Heart left ventricle (tissue), 13 donors: ENCODE measurements around the gene VPS13A.

ENCODE experiments used
- POLR2A ChIP-seq, 2 donors: fragments of 450-650 bp; IDR thresholded peaks; one replicate each; pipeline ENCODE4 v1.6.1; 2017; ENCODE audit warnings: antibody characterized with exemption in 2 of 2, mild to moderate bottlenecking in 2 of 2, moderate library complexity in 2 of 2
- TF ChIP-seq, protein P1 (sequence below), 12 donors: fragments of 200-600 bp; sonication (generic) in 4 of 12; IDR thresholded peaks; one replicate each; pipeline versions ENCODE4 v1.5.0 to v1.8.0; 2018 to 2022; ENCODE audit warnings: antibody characterized with exemption in 12 of 12, mild to moderate bottlenecking in 5 of 12
- donor health status: ischemic (EF 13 %, LVEDD 7.1; RV severe dilation, severe dysfunction).
- donor health status: DM: no; HTN: yes; CAD: no.
- donor health status: DM: no; HTN: no; CAD: no.
- donor health status: ischemic (EF 25% LVEDD 6.9; RV normal size, moderate dysfunction).
- donor health status: ischemic (EF 25% LVEDD 5.7; RV mildly dilated, moderate dysfunction).
- donor health status: ischemic (EF 35%, LVEDD 5.7; RV mildly dilated, moderate dysfunction).
- donor health status: nonischemic (EF 11% LVEDD 7.7; RV severe dilation, severe dysfunction).
- donor health status: DM: yes; HTN: yes; CAD: no.
- donor health status: PGD.
- donor health status: ischemic (EF 29% LVEDD 5.4; RV normal size, mild dysfunction).
- donor health status: nonischemic (EF 23%, LVEDD 6.1; RV moderate dilation, normal function).

DNA sequence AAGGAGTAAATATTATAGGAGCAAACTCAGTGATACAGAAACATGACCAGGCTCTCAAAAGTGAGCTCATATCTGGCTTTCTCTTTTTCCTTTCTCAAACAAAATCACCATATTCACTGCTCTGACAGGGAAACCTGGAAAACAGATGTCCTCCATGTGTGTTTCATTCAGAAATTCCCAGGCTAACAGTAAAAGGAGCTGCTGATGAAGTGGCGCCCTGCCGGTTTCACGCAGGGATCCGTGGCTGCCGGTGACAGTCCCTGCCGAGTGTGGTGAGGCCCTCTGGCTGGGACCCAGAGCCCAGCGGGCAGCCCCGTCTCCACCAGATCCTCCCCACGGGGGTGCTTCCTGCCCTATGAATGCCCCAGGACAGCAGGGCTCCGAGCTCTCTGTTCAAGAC is 262.7 kb downstream of the VPS13A start:
- TF ChIP-seq, protein P1, sequence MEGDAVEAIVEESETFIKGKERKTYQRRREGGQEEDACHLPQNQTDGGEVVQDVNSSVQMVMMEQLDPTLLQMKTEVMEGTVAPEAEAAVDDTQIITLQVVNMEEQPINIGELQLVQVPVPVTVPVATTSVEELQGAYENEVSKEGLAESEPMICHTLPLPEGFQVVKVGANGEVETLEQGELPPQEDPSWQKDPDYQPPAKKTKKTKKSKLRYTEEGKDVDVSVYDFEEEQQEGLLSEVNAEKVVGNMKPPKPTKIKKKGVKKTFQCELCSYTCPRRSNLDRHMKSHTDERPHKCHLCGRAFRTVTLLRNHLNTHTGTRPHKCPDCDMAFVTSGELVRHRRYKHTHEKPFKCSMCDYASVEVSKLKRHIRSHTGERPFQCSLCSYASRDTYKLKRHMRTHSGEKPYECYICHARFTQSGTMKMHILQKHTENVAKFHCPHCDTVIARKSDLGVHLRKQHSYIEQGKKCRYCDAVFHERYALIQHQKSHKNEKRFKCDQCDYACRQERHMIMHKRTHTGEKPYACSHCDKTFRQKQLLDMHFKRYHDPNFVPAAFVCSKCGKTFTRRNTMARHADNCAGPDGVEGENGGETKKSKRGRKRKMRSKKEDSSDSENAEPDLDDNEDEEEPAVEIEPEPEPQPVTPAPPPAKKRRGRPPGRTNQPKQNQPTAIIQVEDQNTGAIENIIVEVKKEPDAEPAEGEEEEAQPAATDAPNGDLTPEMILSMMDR (IDR thresholded peaks at IDR 0.05), result no peak
- no peak for TF ChIP-seq POLR2A (IDR thresholded peaks at IDR 0.05)
